ENCODE data around the gene TBC1D3B. TPM values are rescaled to one million over a fixed set of nuclear protein-coding genes. Genes with fewer than 3 reads are reported as not detected.
"Not testable (repeated sequence)": the region's sequence is repeated elsewhere in the genome, so short reads cannot be mapped to it uniquely, and the experiment has no call there.

TBC1D3B gene
- total and polyA plus RNA-seq, 4 experiments from 2014 or later: 11.5 to 18.0 TPM; not detected in 2

GRCh38 chr17:36183001-36183971 is 6.8 kb upstream of the TBC1D3B start:
- intact Hi-C loops (cut with micrococcal nuclease): loop anchor here (10.0 kb wide), 1 partner anchor 68 kb away; no protein-coding TSS in a partner anchor
- peaks cover 33 to 42% of the 10 kb centered on the region in 2 donors for H3K27me3 Mint-ChIP-seq
- no peak overlapping the region for H3K4me3 ChIP-seq (ENCODE audit: low read length in 2 of 2)
- CTCF ChIA-PET (ENCODE audit: partially characterized antibody): no interaction called here
- no peak overlapping the region for H3K27ac ChIP-seq (ENCODE audit: low read depth, low read length)
- no peaks in the 10 kb centered on the region for H3K9me3 Mint-ChIP-seq
- no peaks in the 10 kb centered on the region for H3K36me3 Mint-ChIP-seq
- no peaks in the 10 kb centered on the region for H3K9me3 ChIP-seq (ENCODE audit: control insufficient read depth in 1 of 2, low read length in 2 of 2)
- POLR2A ChIA-PET (ENCODE audit: partially characterized antibody): interaction anchor here (1.2 kb wide), 1 partner anchor 9 kb away, joined by 3 read pairs; no protein-coding TSS in a partner anchor
- DNase-seq: peak in 1 of 5 donors; percentile 48
- H3K4me1 Mint-ChIP-seq: peaks cover 1 to 19% (median 5%) of the 10 kb centered on the region in 4 donors
- no peaks in the 10 kb centered on the region for H3K27me3 ChIP-seq (ENCODE audit: insufficient read depth, low read length)
- peak overlapping the region in 1 of 7 donors; percentile 11 for H3K27ac Mint-ChIP-seq
- no peaks in the 10 kb centered on the region for H3K4me1 ChIP-seq (ENCODE audit: insufficient read depth, low read length)
- peak overlapping the region in 5 of 8 donors; percentile 42 to 79 (median 50) for H3K4me3 Mint-ChIP-seq
- H3K36me3 ChIP-seq (ENCODE audit: insufficient read depth, low read length): no peaks in the 10 kb centered on the region

GRCh38 chr17:36182176-36183000 is 6.0 kb upstream of the TBC1D3B start:
- no peaks in the 10 kb centered on the region for H3K9me3 Mint-ChIP-seq
- no peaks in the 10 kb centered on the region for H3K36me3 ChIP-seq (ENCODE audit: insufficient read depth, low read length)
- H3K36me3 Mint-ChIP-seq: no peaks in the 10 kb centered on the region
- no peaks in the 10 kb centered on the region for H3K9me3 ChIP-seq (ENCODE audit: control insufficient read depth in 1 of 2, low read length in 2 of 2)
- ChIA-PET CTCF (ENCODE audit: partially characterized antibody) (no interaction called here), POLR2A (ENCODE audit: partially characterized antibody) (interaction anchor here (1.2 kb wide), 1 partner anchor 10 kb away, joined by 3 read pairs; no protein-coding TSS in a partner anchor)
- peaks cover 33 to 39% of the 10 kb centered on the region in 2 donors for H3K27me3 Mint-ChIP-seq
- H3K4me1 Mint-ChIP-seq: peaks cover 1 to 11% (median 5%) of the 10 kb centered on the region in 4 donors
- DNase-seq: no peak
- peak overlapping the region in 4 of 8 donors; percentile 13 to 41 (median 30) for H3K4me3 Mint-ChIP-seq
- intact Hi-C loops (cut with micrococcal nuclease): loop anchor here (10.0 kb wide), 1 partner anchor 68 kb away; no protein-coding TSS in a partner anchor
- H3K4me3 ChIP-seq (ENCODE audit: low read length in 2 of 2): no peak overlapping the region
- no peaks in the 10 kb centered on the region for H3K4me1 ChIP-seq (ENCODE audit: insufficient read depth, low read length)
- H3K27ac Mint-ChIP-seq: peak overlapping the region in 1 of 7 donors; percentile 65
- no peaks in the 10 kb centered on the region for H3K27me3 ChIP-seq (ENCODE audit: insufficient read depth, low read length)
- H3K27ac ChIP-seq (ENCODE audit: low read depth, low read length): no peak overlapping the region

GRCh38 chr17:36181446-36182175 is 5.2 kb upstream of the TBC1D3B start:
- intact Hi-C loops (cut with micrococcal nuclease): loop anchor here (10.0 kb wide), 1 partner anchor 67 kb away; no protein-coding TSS in a partner anchor
- H3K27ac ChIP-seq (ENCODE audit: low read depth, low read length); H3K36me3 ChIP-seq (ENCODE audit: insufficient read depth, low read length); DNase-seq; H3K4me1 ChIP-seq (ENCODE audit: insufficient read depth, low read length); H3K9me3 Mint-ChIP-seq; H3K4me3 ChIP-seq (ENCODE audit: low read length in 2 of 2); H3K9me3 ChIP-seq (ENCODE audit: control insufficient read depth in 1 of 2, low read length in 2 of 2); H3K27me3 ChIP-seq (ENCODE audit: insufficient read depth, low read length); H3K4me1 Mint-ChIP-seq; H3K36me3 Mint-ChIP-seq; POLR2A ChIA-PET (ENCODE audit: partially characterized antibody); CTCF ChIA-PET (ENCODE audit: partially characterized antibody); H3K27ac Mint-ChIP-seq: not testable (repeated sequence)
- peak overlapping the region in 2 of 8 donors; percentile 10 to 41 for H3K4me3 Mint-ChIP-seq
- H3K27me3 Mint-ChIP-seq: peaks cover 33 to 34% of the 10 kb centered on the region in 2 donors

GRCh38 chr17:36168836-36169235 is 7.6 kb downstream of the TBC1D3B start:
- H3K9me3 Mint-ChIP-seq; H3K4me3 Mint-ChIP-seq; intact Hi-C loops (cut with micrococcal nuclease); POLR2A ChIA-PET (ENCODE audit: partially characterized antibody); H3K27me3 Mint-ChIP-seq; H3K27ac ChIP-seq (ENCODE audit: low read depth, low read length); H3K27ac Mint-ChIP-seq; H3K9me3 ChIP-seq (ENCODE audit: control insufficient read depth in 1 of 2, low read length in 2 of 2); H3K36me3 ChIP-seq (ENCODE audit: insufficient read depth, low read length); H3K4me1 ChIP-seq (ENCODE audit: insufficient read depth, low read length); H3K4me3 ChIP-seq (ENCODE audit: low read length in 2 of 2); H3K4me1 Mint-ChIP-seq; H3K27me3 ChIP-seq (ENCODE audit: insufficient read depth, low read length); H3K36me3 Mint-ChIP-seq; CTCF ChIA-PET (ENCODE audit: partially characterized antibody); DNase-seq: not testable (repeated sequence)

GRCh38 chr17:36153895-36154610 is 22.4 kb downstream of the TBC1D3B start:
- H3K36me3 ChIP-seq (ENCODE audit: insufficient read depth, low read length): no peaks in the 10 kb centered on the region
- no peaks in the 10 kb centered on the region for H3K36me3 Mint-ChIP-seq
- no peak overlapping the region for H3K4me3 Mint-ChIP-seq
- H3K4me1 ChIP-seq (ENCODE audit: insufficient read depth, low read length): no peaks in the 10 kb centered on the region
- H3K27me3 Mint-ChIP-seq: peaks cover 8 to 32% of the 10 kb centered on the region in 2 donors
- H3K27ac Mint-ChIP-seq: no peak overlapping the region
- H3K4me3 ChIP-seq (ENCODE audit: low read length in 2 of 2): no peak overlapping the region
- no peaks in the 10 kb centered on the region for H3K4me1 Mint-ChIP-seq
- CTCF ChIA-PET (ENCODE audit: partially characterized antibody): no interaction called here
- no peaks in the 10 kb centered on the region for H3K9me3 ChIP-seq (ENCODE audit: control insufficient read depth in 1 of 2, low read length in 2 of 2)
- H3K27ac ChIP-seq (ENCODE audit: low read depth, low read length): no peak overlapping the region
- H3K9me3 Mint-ChIP-seq: no peaks in the 10 kb centered on the region
- POLR2A ChIA-PET (ENCODE audit: partially characterized antibody): no interaction called here
- intact Hi-C loops (cut with micrococcal nuclease): no loop called here
- no peaks in the 10 kb centered on the region for H3K27me3 ChIP-seq (ENCODE audit: insufficient read depth, low read length)
- DNase-seq: no peak

GRCh38 chr17:36152639-36153120 is 23.8 kb downstream of the TBC1D3B start:
- CTCF ChIA-PET (ENCODE audit: partially characterized antibody): no interaction called here

More at GRCh38 chr17:36152639-36153120, 23.8 kb downstream of the TBC1D3B start:
- H3K36me3 Mint-ChIP-seq: no peaks in the 10 kb centered on the region
- no peaks in the 10 kb centered on the region for H3K4me1 ChIP-seq (ENCODE audit: insufficient read depth, low read length)
- POLR2A ChIA-PET (ENCODE audit: partially characterized antibody): no interaction called here
- H3K27me3 Mint-ChIP-seq: peaks cover 11 to 35% of the 10 kb centered on the region in 2 donors
- no peaks in the 10 kb centered on the region for H3K27me3 ChIP-seq (ENCODE audit: insufficient read depth, low read length)
- peaks cover 0 to 3% (median under 1%) of the 10 kb centered on the region in 4 donors for H3K4me1 Mint-ChIP-seq
- no peaks in the 10 kb centered on the region for H3K9me3 Mint-ChIP-seq
- H3K4me3 ChIP-seq (ENCODE audit: low read length in 2 of 2): no peak overlapping the region
- DNase-seq: no peak
- H3K27ac ChIP-seq (ENCODE audit: low read depth, low read length): no peak overlapping the region
- no peak overlapping the region for H3K4me3 Mint-ChIP-seq
- no peaks in the 10 kb centered on the region for H3K9me3 ChIP-seq (ENCODE audit: control insufficient read depth in 1 of 2, low read length in 2 of 2)
- H3K27ac Mint-ChIP-seq: no peak overlapping the region
- H3K36me3 ChIP-seq (ENCODE audit: insufficient read depth, low read length): no peaks in the 10 kb centered on the region
- intact Hi-C loops (cut with micrococcal nuclease): no loop called here

Measured in CD4-positive, alpha-beta memory T cell (primary cell).